SK-N-SH treated with all-trans-retinoic acid at 6 μM for 48 hours (cell line): ENCODE measurements around the gene GCH1.

Source experiments
- ARNTL ChIP-seq: fragments of 450-650 bp; formaldehyde crosslinking; IDR thresholded peaks from 2 replicates; pipeline ENCODE4 v1.5.0; 2020; ENCODE audit warnings: low read depth, mild to moderate bottlenecking, moderate library complexity, borderline replicate concordance
- POU6F1 ChIP-seq: fragments of 250-450 bp; sonication (Bioruptor Pico); IDR thresholded peaks from 2 replicates; pipeline ENCODE4 v1.8.0; 2021; ENCODE audit warnings: low read depth, mild to moderate bottlenecking, moderate library complexity, borderline replicate concordance
- RARB ChIP-seq: fragments of 250-450 bp; sonication (Bioruptor Pico); IDR thresholded peaks from 2 replicates; pipeline ENCODE4 v1.8.0; 2021; ENCODE audit warnings: mild to moderate bottlenecking, moderate library complexity
- TCF4 ChIP-seq: fragments of 250-450 bp; sonication (Bioruptor Pico); IDR thresholded peaks from 2 replicates; pipeline ENCODE4 v1.8.0; 2021; ENCODE audit warnings: mild to moderate bottlenecking, moderate library complexity, borderline replicate concordance
- ZC3H10 ChIP-seq: fragments of 250-450 bp; sonication (Bioruptor Pico); IDR thresholded peaks from 2 replicates; pipeline ENCODE4 v1.5.1; 2021; ENCODE audit warnings: mild to moderate bottlenecking, moderate library complexity
- ZNF70 ChIP-seq: fragments of 450-650 bp; formaldehyde crosslinking; IDR thresholded peaks from 2 replicates; pipeline ENCODE4 v1.5.0; 2020; ENCODE audit warnings: mild to moderate bottlenecking, moderate library complexity

GRCh38 chr14:54916101-54916500, 13.5 kb upstream of the GCH1 start:
- TF ChIP-seq ZNF70 (CRISPR knock-in tag) (no peak), RARB (CRISPR knock-in tag) (no peak), POU6F1 (CRISPR knock-in tag) (no peak), ZC3H10 (CRISPR knock-in tag) (no peak), ARNTL (CRISPR knock-in tag) (no peak), TCF4 (CRISPR knock-in tag) (no peak)
